NCI-H748 (cell line): ENCODE results near the gene IGF2BP1.
"Not testable (repeated sequence)": the region's sequence is repeated elsewhere in the genome, so short reads cannot be mapped to it uniquely, and the experiment has no call there.

Source experiments
- DNase-seq: peaks from one replicate; lab custom pipeline; 2025; ENCODE audit not compliant: unreplicated experiment; lab: John Stamatoyannopoulos, UW

Gene IGF2BP1

DNA sequence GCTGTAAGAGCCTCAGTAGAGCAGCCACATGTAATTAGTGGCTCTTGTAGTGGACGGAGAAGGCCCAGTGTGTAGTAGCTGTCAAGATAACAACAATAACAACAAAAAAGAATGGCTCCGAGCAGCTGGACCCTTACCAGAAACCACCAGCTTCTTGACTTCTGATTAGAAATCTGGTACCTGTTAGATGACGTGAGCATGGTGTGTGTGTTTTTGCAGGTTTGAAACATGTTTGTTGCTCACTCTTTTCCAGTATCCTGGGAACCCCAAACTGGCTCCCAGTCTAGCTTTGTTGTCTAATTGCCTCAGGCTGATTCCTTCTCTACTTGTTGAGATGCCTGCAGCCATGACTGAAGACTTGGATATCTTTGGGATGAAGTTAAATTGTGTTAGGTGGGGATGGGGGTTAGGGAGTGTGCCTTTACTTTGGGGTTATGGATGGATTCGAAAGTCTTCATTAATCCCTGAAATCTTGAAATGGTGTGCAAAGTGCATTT, 21.0 kb downstream of the IGF2BP1 start:
- DNase-seq: no peak

DNA sequence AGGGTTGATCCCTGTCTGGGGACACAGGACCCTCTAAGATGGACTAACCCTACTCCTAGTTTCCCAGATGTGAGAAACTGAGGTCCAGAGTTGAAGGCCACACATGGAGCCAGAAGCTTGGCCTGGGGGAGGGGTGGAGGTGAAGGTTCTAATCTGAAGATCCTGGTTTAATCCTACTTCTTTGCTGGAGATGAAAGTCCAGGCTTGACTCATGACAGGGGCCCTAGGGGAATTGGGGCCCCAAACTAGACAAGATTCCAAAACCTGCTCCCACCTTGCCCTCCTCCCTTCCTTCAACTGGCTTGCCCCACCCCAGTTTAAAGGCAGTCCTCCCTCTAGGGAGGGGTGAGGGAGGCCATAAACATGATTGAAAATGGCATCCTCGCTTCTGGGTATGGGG, 21.6 kb downstream of the IGF2BP1 start:
- no peak for DNase-seq

DNA sequence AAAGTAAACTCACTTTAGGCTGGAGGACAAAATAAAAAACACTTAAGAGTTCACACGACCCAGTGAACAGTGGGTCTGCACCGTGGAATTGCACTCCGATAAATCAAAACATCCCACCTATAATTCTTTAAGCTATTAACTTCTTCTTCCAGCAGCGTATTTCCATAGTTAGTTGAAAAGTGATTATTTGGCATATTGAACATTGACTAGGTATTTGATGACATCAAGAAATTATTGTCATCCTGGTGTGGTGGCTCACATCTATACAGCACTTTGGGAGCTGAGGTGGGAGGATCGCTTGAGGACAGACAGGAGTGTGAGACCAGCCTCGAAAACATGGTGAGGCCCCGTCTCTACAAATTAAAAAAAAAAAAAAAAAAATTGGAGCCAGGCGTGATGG, 23.4 kb downstream of the IGF2BP1 start:
- DNase-seq: no peak

DNA sequence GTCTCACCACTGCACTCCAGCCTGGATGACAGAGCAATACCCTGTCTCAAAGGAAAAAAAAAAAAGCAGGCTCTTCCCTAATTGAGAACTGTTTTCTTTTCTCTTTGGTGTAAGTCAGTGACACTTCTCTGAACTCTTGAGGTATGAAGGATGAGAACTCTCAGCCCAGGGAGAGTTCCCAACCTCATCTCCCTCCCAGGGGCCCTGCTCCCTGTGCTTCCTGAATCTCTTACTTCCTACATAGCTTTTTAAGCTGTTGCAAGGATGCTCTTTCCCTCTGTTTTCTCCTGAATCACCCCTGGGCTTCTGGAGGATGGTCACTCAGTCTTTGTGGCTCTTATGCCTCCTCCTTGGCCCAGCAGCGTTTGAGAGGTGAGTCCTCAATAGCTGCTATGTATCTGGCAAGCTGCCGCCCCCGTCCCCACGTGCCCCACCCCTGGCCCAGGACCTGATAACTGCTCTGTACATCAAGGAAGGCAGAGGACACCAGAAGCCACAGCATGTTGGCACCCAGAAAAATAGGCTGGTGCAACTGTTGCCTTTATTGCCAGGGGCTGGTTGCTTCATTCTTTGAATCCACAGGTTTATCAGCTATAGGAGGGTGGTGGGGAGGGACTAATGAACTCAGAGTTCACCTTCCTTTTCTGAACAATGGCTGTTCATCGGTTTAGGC, 24.0 kb downstream of the IGF2BP1 start:
- no peak for DNase-seq

DNA sequence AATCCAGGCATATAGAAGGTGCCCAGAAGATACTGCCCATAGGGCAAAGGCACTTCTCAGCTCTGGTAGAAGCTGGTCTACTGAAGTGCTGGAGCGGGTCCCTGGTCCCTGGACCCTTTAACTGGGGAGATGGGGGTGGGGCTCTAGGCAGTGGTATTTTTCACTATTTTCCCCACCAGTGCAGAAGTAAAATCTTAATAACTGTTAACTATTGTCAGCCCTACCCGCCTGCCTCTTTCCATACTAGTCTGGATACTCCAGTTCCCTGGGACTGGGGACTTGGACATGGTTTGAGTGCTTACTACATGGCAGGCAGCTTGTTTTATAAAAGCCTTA, 24.6 kb downstream of the IGF2BP1 start:
- no peak for DNase-seq

DNA sequence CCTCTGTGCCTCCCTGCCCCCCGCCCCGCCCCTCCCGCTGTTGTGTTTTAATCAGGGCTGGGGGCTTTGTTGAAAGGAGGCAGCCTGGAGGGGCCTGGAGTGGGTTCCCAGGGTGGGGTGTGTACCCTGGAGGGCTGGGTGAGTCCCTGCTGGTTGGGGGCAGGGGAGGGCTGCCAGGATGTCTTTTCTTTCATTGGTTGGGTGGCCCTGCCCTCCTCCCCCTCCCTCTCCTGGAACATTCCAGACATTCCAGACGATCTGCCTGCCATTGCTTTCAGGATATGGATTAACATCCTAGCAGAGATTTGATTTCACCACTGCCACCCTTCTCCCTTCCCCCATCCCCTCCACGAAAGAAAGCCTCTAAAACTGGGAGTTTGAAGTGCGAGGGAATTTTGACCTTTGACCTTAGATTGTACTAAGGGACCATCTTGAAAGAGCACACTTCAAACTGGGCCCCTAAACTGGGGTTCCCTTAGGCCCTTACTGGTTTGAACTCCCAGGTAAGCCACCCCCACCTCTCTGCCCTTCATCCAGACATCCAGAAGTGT, 25.3 kb downstream of the IGF2BP1 start:
- no peak for DNase-seq

DNA sequence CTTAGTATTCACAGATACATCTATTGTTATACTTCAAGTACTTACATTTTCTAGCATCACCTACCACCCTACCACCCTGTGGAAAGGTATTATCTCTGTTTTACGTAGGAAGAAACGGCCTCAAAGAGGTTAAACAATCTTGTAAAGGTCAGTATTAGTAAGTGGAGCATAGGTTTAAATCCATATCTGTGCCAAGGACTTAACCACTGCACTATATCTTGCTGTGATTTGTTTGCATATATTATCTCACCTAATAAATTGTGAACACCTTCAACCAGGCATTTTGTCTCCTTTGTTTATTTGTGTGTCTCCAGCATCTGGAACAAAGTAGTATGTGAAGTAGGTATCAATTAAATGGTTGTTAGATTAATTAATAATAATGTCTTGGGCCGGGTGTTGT, 27.3 kb downstream of the IGF2BP1 start:
- DNase-seq: no peak

DNA sequence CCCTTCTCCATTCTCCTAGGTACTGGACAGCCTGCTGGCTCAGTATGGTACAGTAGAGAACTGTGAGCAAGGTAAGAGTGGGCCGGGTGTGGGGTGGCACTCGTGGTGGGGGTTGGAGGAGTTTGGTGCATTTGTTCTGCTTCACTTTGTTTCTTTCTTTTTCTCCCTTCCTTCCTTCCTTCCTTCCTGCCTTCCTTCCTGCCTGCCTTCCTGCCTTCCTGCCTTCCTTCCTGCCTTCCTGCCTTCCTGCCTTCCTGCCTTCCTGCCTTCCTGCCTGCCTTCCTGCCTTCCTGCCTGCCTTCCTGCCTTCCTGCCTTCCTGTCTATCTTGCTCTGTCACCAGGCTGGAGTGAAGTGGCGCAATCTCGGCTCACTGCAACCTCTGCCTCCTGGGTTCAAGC, 29.3 kb downstream of the IGF2BP1 start:
- not testable (repeated sequence) for DNase-seq

DNA sequence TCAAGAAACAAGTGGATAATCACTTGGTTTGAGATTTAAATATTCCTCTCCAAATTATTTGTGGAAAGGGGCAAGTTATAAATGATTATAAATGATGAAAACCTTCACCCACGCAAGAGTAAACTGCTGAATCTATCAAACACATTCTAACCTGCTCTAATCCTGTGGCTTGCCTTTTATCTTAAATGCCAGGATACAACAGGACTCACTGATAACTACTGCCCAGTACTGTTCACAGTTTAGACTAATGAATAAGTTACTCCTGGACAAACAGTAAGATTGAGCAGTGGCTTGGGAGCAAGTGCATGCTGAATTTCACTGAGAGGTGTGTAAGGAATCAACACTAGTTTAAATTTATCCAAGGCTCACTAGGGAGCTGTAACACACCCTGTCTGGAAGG, 31.1 kb downstream of the IGF2BP1 start:
- no peak for DNase-seq

DNA sequence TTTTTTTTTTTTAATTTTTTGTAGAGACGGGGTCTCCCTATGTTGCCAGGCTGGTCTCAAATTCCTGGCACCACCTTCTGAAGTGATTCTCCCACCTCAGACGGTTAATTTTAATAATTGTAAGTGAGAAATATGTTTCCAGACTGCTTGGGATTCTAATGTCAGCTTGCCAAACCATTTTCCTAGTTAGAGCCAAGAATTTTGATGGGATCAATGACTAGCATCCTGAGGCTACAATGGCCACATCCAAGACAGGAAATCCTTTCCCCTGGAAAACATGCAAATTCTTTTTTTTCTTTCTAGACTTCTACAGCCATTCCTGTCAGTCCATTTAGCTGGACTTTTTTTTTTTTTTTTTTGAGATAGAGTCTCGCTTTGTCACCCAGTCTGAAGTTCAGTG, 32.6 kb downstream of the IGF2BP1 start:
- no peak for DNase-seq

DNA sequence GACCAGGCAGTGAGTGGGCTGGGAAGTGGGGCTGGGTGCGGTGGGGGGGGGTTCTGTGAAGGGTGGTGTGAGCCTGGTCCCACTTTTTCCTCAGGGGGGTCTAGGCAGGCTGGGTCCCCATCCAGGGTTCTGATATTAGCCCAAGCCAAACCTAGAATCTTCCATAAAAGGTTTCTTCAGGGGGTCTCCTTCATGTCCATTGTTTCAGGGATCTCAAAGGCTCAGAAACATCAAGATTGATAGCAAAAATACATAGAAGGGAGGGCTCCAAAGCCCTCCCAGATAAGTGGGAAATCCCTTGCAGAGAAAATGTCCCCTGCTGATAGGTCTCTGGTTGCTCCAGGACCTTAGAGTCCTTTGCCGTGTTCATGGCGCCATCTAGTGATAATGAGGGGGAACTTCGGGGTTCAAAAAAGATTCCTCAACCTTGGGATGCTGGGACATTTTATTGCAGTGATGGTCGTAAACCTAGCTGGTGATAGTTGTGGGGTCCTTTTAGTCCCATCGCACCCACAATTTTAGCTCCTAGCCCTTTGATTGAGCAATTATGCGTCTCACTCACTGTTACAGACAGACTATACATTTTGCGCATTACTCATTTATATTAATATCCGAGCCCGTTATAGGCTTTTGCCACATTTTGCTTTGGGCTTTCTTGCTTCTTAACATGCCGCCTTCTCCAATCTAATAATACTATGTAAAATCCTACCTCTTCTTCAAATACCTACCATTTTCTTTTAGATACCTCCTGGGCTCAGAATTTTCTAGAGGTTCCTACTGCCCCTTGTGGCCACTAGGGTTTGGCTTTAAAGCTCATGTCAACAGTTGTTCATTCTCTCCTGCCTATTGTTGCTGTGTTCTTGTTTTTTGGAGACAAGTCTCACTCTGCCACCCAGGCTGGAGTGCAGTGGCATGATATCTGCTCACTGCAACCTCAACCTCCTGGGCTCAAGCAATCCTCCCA, 35.1 kb downstream of the IGF2BP1 start:
- DNase-seq: peak; percentile 79

DNA sequence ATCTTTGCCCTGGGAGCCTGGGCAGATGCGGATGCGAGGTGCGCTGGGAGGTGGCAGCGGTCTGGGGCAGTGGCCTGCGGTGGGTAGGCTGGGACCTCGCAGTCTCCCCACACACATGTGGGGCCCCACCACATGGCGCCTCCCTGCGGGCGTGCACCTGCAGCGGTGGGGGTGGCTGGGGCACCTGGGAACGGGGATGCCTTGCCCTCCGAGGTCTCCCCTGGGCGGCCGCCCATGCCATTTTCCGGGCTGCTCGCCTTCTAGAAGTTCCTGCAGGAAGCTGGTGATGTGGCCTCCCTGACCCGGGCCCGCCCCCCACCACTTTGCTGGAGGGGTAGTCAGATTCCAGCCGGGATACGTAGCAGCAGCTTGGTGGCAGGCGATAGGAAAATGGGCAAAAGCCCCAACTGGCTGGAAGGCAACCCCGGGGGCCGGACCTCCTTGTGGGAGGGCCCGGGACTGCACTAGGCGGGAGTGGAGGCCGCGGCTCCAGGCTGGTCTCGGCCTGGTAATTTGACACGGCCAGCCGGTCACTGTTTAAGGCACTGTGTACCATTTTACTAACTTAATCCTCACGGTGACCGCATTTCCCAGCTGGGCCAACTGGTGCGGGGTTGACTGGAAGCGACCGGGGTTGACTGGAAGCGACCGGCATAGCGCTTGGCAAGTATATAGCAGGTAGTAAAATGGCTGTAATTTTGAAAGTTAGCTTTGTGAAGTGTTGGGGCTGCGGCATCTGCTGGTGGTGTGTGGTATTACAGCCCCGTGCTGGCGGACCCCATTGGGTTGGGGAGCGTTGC, 38.5 kb downstream of the IGF2BP1 start:
- no peak for DNase-seq

DNA sequence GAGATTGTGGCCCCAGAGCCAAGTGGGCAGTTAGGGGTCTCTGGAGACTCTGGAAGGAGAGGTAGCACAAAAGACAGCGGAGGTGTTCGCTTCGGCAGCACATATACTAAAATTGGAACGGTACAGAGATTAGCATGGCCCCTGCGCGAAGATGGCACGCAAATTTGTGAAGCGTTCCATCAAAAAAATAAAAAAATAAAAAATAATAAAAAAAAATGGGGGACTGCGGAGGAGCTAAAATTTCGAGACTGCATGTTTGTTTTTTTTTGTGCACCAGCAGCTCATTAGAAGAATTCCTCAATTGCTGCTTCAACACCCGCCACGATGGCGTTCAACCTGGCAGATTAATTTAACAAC, 39.1 kb downstream of the IGF2BP1 start:
- DNase-seq: no peak

DNA sequence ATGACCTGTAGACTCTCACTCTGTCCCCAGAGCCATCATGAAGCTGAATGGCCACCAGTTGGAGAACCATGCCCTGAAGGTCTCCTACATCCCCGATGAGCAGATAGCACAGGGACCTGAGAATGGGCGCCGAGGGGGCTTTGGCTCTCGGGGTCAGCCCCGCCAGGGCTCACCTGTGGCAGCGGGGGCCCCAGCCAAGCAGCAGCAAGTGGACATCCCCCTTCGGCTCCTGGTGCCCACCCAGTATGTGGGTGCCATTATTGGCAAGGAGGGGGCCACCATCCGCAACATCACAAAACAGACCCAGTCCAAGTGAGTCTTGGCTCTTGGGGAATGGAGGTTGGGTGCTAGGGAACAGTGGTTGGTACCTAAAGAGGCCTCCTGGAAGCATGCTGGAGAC, 41.0 kb downstream of the IGF2BP1 start:
- DNase-seq: no peak

DNA sequence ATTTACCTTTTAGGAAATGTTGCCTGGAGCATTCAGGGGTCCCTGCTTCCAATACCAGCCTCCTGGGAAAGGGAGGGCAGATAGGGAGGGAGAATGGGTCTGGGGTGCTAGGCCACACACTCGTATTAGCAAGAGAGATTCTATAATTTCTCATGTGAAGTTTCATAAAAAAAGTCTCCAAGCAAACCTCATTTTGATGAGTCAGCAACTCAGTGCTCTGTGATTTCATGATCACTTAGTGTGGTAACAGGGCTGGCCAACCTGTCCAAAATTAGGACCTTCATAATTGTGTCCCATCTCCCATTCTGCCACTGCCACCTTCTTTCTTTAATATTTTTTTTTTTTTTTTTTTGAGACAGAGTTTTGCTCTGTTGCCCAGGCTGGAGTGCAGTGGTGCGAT, 41.4 kb downstream of the IGF2BP1 start:
- DNase-seq: no peak

DNA sequence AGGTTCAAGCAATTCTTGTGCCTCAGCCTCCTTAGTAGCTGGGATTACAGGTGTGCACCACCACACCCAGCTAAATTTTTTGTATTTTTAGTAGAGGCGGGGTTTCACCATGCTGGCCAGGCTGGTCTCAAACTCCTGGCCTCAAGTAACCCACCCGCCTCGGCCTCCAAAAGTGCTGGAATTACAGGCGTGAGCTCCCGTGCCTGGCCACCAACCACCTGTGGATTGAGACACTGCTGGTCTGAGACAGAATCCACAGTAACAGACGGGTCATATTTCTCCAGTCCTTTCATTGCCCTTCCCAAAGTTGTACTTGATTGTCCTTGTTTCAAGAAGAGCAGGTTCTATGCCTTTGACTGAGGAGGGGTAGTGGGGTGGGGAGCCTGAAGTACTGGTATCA, 42.3 kb downstream of the IGF2BP1 start:
- DNase-seq: not testable (repeated sequence)

DNA sequence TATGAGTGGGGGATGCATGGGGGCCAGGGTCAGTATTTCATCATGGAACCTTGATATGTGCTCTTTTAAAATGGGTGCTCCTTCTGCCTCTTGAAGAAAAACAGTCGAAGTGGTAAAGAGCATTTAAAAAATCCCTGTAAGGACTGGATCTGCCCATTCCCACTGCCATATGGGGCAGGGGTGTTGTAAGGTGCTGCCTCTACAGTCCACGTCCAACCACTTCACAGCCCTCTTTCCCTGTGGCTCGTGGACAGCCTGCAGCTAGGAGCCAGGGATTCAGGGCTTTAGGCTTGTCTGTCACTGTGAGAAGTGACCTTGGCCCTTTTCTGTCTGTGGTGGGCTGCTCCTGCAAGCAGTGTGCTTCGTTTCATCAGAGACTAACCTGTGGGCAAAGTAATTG, 44.3 kb downstream of the IGF2BP1 start:
- no peak for DNase-seq

DNA sequence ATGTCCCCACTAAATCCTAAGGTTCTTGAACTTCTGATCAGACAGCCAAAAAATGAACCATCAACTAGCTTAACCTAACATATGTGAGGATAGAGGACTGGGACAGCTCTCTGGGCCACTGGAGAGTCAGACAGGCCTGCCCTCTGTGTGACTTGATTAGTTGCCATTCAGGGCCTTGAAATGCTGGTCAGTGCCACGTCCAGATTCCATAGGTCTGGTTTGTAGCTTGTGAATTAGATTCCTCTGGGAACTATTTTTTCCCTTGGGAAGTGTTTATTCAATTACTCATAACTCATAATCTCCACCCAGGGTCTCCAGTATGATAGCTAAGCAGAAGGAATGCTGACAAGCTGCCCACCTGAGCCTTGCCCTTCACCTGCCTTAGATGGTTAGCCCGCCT, 48.2 kb downstream of the IGF2BP1 start:
- DNase-seq: no peak

DNA sequence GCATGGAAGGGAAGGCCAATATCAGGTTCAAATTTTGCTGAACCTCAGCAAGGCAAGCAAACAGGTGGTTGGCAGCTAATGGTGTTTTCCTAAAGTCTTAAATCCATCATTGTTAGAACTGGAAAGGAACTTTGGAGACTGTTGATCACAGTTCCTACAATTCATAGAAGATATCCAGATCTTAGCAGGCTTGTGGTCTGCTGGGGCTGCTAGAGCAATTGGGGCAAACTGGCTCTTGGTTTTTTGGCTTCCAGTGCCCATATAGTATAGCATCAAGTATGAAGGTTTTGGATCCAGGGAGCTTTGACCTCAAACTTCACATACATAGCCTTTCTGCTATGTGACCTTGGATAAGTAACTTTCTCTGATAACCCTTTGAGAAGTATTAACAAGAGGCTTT, 49.7 kb downstream of the IGF2BP1 start:
- DNase-seq: no peak

DNA sequence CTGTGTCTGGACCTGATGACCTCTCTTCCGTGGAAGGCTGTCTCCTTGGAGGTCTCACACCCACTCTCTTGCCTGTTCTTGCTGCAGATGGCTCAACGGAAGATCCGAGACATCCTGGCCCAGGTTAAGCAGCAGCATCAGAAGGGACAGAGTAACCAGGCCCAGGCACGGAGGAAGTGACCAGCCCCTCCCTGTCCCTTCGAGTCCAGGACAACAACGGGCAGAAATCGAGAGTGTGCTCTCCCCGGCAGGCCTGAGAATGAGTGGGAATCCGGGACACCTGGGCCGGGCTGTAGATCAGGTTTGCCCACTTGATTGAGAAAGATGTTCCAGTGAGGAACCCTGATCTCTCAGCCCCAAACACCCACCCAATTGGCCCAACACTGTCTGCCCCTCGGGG, 52.1 kb downstream of the IGF2BP1 start:
- no peak for DNase-seq

DNA sequence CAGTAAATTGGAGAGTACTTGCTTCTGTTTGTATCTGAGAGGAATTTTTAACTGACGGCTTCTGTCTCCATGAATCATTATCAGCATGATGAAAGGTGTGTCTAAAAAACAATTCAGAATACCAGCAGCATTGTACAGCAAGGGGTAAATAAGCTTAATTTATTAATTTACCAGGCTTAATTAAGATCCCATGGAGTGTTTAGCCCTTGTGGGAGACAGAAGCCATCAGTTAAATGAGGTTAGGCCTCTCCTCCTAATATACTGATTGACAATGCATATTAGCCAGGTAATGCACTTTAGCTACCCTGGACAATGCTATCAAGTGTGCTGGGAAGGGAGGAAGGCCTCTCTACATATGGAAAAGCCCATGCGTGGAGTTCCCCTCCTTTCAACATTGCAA, 53.4 kb downstream of the IGF2BP1 start:
- DNase-seq: no peak
